Mononuclear cell (primary cell): ENCODE data around the gene BCAS3. TPM values are rescaled to one million over a fixed set of nuclear protein-coding genes. Genes with fewer than 3 reads are reported as not detected.

Experiments
- H3K27me3 ChIP-seq: 2 replicates; pipeline ENCODE4 v1.6.0; 2011; ENCODE audit warnings: low read length, control low read depth; ENCODE audit not compliant: insufficient read depth
- H3K4me1 ChIP-seq: 2 replicates; pipeline ENCODE4 v1.5.1; 2011; ENCODE audit warnings: mild to moderate bottlenecking, low read length, control low read depth; ENCODE audit not compliant: insufficient read depth
- H3K4me3 ChIP-seq: 2 replicates; pipeline ENCODE4 v1.5.1; 2011; ENCODE audit warnings: mild to moderate bottlenecking, low read length, moderate library complexity
- H3K9me3 ChIP-seq: 2 replicates; pipeline ENCODE4 v1.5.1; 2011; ENCODE audit warnings: low read depth, mild to moderate bottlenecking, control low read depth, low read length
- total RNA-seq: library from RNA; depleted of rRNA; stranded (reverse); fragments of >200 nt; gene quantifications from one replicate; pipeline ENCODE4 v1.2.3, GENCODE V29; 2012

BCAS3 gene
- total RNA-seq, 1 donor: 23.9 TPM

DNA sequence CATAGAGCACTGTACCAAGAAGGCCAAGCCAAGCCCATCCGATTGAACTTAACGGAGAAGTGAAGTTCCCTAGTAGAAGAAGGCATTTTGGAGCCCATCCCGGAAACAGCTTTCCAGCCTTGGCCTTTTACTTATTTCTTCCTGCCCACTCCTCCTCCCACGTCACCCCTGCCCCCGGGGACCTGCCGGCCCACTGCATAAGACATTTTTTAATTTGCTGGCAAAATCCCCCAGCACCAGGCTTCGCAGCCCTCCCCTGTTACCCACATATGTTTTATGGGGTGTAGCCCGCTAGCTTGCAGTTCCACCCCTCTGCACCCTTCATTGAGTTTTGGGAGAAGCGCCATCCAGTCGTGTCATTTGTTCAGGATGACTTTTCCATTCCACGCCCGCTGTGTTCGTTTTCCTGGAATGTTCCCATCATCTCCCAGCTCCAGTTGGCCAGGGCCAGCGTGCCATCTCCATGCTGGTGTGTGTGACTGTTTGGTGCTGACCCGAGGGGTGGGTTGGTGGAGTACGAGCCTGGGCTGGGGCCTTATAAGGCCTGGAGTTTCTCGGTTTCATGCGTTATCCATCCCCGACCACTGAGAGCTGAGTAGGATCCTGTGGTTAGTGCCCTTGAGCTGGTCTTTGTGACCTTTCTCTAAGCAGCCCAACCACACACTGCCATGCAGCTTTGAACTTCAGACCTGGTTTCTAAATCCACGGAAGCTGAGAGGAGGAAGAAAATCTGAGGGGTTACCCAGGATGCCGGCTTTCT lies 702.0 kb downstream of the BCAS3 start:
- Histone ChIP-seq H3K4me1 (no peaks in the 10 kb centered on the region), H3K27me3 (no peaks in the 10 kb centered on the region), H3K9me3 (no peaks in the 10 kb centered on the region), H3K4me3 (no peak overlapping the region)

DNA sequence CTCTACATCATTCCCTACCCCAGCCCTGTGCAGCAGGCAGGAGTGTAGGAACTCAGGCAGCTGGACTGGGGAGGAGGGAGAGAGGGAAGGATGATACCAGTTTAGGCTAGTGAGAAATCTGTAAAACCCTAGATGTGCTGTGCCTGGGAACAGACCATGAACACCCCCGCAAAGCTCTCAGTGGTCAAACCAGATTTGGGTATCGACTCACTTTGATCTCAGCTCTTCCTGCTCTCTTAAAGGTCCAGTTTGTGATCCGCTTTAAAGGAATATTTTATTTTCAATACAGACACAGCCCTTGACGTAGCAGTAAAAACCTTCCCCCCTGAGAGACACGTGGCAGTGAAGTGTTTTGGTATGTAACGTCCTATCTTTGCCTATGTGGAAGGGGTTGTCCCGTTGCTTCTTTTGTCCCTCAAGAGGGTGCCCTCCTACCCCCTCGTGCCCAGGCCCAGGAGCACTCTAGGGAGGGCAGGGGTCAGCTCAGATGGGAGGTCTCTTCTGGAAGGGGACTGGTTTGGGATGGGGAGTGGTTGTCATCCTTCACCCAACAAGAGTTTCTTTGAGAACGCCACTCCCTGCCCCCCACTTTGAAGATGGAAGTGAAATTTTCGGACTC lies 702.7 kb downstream of the BCAS3 start:
- no peak overlapping the region for H3K4me3 ChIP-seq
- no peaks in the 10 kb centered on the region for H3K4me1 ChIP-seq
- no peaks in the 10 kb centered on the region for H3K27me3 ChIP-seq
- no peaks in the 10 kb centered on the region for H3K9me3 ChIP-seq

DNA sequence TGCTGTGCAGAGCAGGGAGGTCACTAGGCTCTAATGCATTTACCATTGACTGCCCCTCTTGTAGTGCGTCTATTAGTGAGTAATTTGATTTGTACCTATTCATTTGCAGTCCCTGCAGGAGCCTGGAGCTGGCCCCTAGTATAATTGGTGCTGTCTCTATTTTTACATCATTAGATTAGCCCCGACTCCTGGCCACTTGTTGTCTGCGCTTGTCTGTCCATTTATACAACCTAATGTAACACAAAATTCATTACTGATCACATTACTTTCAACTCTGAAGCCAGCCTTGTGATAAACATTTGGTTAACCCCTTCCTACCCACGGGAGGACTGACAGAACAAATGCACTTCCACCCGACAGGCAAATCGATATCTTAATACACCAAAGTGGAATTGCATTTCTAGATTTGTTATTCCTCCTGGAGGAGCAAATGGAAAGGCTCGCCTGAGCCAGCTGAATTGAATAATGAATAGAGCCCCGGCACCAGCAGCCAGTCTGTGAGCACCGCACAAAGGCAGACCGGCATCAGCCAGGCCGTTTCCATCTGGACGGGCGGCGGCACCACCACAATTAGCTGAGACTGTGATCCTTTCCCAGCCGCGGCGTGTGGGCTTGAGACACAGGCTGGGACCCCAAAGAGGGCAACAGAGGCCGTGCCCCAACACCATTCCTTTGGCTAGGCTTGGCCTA lies 703.3 kb downstream of the BCAS3 start:
- no peaks in the 10 kb centered on the region for H3K27me3 ChIP-seq
- no peak overlapping the region for H3K4me3 ChIP-seq
- no peaks in the 10 kb centered on the region for H3K9me3 ChIP-seq

DNA sequence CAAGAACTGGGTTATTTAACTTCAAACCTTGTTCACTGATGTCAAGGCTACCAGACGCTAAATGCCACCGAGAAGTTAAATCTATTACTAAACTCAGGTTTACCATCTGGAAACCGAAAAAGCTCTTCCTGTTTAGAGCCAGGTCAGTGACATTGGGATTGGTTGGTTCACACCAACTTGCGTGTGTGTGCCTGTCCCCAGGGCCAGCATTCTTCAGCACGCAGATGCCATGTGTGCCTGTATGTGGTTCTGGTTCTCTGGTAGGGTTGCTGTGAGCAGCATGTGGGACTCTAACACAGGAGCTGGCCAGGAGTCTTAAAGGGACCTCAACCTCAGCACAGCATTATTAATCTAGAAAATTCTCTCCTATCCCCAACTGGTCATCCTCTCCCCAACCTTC lies 703.9 kb downstream of the BCAS3 start:
- no peak overlapping the region for H3K4me3 ChIP-seq
- H3K27me3 ChIP-seq: no peaks in the 10 kb centered on the region
- no peaks in the 10 kb centered on the region for H3K4me1 ChIP-seq
- no peaks in the 10 kb centered on the region for H3K9me3 ChIP-seq

More for the DNA sequence above, 703.3 kb downstream of the BCAS3 start:
- no peaks in the 10 kb centered on the region for H3K4me1 ChIP-seq

DNA sequence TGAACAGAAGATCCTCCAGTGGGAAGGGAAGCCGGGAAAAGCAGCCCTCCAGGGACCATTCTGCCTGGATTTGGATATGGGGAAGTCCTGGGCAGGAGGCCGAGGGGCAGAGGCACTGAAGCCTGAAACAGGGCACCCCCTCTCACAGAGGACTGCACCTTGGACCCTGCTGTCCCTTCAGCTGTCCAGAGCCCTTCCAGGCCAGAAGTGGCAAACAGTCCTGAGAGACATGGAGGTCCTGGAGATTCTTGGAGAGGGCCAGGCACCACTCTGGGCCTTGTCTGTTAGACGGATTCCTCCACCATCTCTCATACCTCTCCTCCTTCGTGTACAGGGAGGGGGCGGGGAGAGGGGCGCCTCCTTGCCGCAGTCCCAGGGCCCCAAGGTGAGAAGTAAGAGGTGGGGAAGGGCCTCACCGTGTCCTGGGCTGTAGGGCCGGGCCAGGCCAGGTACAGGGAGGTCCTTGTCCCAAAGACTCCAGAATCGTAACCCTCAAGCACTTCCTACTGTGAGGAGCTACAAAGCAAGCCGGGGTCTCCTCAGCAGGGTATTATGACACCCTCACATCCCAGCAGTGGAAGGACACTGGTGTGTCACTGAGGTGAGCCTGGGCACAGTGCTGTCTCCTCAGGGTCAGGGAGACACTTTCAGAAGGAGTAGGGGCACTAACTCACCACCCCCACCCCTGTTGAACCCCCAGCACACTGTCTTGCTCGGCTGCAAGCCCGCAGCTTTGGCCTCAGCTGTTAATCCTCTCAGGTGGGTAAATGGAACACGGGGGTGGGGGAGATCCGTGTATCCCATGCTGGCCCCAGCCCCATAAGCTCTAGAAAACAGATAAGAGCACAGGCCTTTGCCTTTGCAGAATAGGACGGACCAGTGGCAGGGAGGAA lies 705.4 kb downstream of the BCAS3 start:
- no peak overlapping the region for H3K4me3 ChIP-seq

DNA sequence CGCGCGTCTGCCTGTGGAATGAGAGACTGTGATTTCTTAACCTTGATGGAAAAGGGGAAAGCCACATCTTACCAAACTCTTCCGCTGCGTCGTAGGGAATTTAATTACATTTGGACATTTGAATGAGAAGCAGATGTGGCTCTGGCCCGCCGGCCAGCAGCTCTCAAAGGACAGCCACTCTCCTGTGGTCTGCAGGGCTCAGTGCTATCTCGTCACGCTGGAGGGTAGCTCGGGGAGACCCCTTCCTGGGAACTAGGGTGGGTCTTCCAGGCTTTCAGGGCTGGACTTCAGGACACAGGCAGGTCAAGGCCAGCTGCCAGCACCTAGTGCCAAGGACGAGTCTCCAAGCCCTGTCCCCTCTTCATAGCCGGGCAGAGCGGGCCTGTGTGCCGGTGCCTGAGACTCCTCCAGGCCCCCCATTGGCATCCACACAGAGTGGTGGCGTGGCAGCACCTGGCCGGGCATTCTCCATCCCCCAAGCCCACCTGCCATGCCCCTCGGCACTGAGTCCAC lies 706.1 kb downstream of the BCAS3 start:
- Histone ChIP-seq H3K4me3 (no peak overlapping the region), H3K9me3 (no peaks in the 10 kb centered on the region), H3K4me1 (no peaks in the 10 kb centered on the region), H3K27me3 (no peaks in the 10 kb centered on the region)

More for the DNA sequence above, 705.4 kb downstream of the BCAS3 start:
- H3K4me1 ChIP-seq: no peaks in the 10 kb centered on the region
- no peaks in the 10 kb centered on the region for H3K9me3 ChIP-seq
- no peaks in the 10 kb centered on the region for H3K27me3 ChIP-seq

DNA sequence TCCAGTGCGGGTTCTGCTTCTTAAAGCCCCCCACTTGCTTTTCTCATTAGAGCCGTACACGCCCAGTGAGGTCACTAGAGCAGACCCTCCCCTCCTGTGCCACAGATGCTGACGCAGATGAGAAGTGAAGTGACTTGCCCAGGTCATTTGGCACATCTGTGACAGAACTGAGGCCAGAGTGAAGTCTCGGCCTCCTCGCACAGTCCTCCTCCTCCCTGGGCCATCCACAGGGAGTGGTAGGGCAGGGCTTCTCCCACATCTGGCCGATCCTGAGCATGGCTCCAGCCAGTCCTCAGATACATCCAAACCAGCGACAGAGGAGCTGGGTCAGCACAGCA lies 706.7 kb downstream of the BCAS3 start:
- no peaks in the 10 kb centered on the region for H3K9me3 ChIP-seq
- H3K27me3 ChIP-seq: no peaks in the 10 kb centered on the region
- H3K4me3 ChIP-seq: no peak overlapping the region
- H3K4me1 ChIP-seq: no peaks in the 10 kb centered on the region

DNA sequence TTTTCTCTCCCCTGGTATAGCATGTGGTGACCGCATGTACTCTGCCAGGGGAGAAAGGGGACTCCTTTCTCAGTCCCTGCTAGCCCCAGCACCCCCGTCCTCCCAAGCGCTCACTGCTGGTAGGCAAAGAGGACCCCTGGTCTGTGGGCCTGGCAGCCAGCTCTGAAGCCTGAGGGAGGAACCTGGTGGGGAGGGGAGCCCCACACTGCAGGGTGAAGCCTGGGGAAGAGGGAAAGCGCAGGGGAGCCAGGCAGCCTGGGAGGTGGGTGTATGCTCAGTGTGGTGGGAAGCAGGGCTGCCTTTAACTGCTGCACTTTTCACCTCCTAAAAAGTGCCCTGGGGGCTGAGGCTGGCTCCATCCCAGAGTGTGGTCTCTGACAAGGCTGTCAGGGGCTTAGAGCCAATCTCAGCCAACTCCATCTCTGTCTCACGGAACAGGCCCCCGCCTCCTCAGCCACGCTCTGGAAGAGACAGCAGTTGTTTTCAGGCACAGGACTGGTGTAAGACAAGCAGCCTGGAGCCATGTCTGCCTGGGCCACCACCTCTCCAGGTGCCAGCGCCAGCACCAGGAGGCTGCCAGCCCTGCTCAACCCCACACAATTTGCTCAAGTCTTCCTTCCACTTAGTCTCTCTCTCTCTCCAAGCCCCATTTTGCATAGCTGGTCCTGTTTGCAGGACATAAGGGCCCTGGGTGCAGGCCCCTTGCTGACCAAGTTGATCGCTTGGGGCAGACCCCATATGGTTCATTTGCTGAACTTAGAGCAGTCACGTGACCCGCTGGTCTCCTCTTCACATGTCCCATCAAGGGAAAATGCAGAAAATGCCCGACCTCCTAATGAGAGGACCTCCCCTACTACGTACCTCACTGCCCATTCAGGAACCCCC lies 707.3 kb downstream of the BCAS3 start:
- Histone ChIP-seq H3K4me1 (no peaks in the 10 kb centered on the region), H3K4me3 (no peak overlapping the region), H3K9me3 (no peaks in the 10 kb centered on the region), H3K27me3 (no peaks in the 10 kb centered on the region)

DNA sequence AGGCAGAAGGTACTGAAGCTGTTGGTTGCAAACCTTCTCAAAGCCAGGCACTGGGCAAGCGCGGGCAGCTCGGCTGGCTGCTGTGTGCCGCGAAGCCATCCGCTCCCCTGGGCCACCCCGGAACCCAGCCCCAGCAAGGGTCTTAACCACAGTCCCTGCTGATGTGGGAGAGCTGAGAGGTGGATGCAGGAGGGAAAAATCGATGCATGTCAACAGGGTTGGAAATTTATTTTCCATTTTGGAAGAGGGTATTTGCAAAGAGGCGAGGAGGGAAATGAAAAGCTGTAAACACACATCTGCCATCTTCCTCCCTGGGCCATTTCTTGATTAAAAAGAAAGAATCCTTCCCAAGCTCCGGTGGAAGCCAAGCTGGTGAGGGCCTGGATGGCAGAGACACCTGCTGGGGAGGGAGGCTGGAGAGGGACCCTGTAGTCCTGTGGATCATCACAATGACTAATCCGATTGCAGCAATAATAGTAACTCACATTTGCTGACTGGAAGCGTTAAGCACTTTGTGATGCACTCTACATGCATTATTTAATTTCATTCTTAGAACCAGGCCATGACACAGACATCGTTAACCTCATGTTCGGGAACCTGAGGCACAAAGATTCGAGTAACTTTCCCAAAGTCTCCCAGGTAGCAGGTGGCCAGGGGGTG lies 708.1 kb downstream of the BCAS3 start:
- H3K9me3 ChIP-seq: no peaks in the 10 kb centered on the region
- no peaks in the 10 kb centered on the region for H3K27me3 ChIP-seq
- H3K4me3 ChIP-seq: no peak overlapping the region
- H3K4me1 ChIP-seq: no peaks in the 10 kb centered on the region

DNA sequence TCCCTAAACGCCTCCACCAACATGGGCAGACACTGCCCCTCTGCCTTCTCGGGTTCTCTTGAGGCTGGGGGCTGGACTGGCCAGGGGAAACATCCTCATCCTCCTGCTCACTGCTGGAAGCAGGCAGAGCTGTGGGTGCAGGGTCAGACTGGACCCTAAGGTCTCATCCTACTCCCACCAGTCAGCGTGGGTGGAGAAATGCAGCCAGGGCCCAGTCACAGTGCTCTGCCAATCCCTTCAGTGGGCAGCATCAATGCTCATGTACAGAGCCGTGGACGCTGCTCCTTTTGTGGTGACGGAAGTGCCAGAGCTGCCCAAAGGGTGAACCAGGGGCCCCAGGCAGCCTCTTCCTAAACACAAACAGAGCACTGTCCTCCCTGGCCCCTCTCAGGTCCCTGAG lies 708.6 kb downstream of the BCAS3 start:
- Histone ChIP-seq H3K27me3 (no peaks in the 10 kb centered on the region), H3K9me3 (no peaks in the 10 kb centered on the region), H3K4me3 (no peak overlapping the region), H3K4me1 (no peaks in the 10 kb centered on the region)

DNA sequence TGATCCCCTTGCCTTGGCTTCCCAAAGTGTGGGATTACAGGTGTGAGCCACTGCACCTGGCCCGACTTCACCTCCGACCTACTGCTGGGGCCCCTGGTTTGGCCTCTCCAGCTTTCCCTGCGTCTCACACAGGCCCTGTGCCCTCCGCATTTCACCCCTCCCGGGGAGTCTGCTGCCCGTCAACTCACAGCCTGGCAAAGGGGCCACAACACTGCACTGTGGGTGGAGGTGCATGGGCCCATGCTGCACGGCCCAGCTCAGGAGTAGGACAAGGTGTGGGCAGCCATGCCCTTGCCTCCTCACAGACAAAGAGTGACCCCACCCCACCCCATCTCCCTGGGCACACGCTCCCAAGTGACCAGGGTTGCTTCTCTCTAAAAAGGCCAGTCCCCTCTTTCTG lies 709.4 kb downstream of the BCAS3 start:
- Histone ChIP-seq H3K27me3 (no peaks in the 10 kb centered on the region), H3K4me1 (no peaks in the 10 kb centered on the region), H3K9me3 (no peaks in the 10 kb centered on the region), H3K4me3 (no peak overlapping the region)

DNA sequence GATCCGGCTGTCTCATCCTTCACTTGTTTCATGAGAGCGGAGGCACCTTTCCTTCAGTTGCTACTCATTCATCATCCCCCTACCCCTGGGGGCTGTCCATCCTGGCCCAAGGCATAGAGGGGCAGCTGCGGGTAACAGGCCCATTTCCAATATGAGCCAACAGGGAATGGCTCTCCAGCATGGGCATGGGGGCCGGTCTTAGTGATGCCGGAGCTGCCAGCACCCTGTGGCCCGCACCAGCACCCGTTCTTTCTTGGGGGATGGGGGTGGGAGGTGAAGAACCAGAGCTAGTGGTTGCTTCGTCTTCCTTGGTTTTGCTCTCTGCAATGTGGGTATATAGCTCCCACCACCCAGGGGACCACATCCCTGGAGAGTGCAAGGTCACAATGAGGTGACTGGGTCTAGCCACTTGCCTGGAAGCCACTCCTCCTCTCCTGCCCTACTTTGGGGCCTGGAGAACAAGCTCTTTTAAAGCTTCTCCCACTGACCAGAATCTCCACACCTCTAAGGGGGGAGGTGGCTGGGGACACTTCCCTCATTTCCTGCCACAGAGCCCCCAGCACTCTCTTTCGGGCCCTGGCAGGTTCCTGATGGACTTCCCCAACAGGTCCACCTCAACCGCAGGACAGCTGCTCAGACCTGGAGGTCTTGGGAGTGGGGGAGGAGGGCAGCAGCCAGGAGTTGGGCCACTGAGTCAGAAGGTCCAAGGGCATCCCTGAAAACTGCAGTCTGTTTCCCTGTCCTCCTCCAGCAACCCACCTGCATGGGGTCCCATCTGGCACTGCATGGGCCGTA lies 710.1 kb downstream of the BCAS3 start:
- Histone ChIP-seq H3K4me3 (no peak overlapping the region), H3K27me3 (no peaks in the 10 kb centered on the region), H3K9me3 (no peaks in the 10 kb centered on the region), H3K4me1 (no peaks in the 10 kb centered on the region)
